HEK293 (cell line): Measurements from ENCODE around the gene POTEH.
"Not testable (repeated sequence)": the region's sequence is repeated elsewhere in the genome, so short reads cannot be mapped to it uniquely, and the experiment has no call there.

ENCODE experiments used
- CTCF ChIP-seq: fragments of 450-650 bp; formaldehyde crosslinking; IDR thresholded peaks from 2 replicates; pipeline ENCODE4 v1.5.1; 2016; ENCODE audit warnings: missing biosample characterization, missing genetic modification characterization
- MZF1 ChIP-seq: fragments of 450-650 bp; formaldehyde crosslinking; IDR thresholded peaks from 2 replicates; pipeline ENCODE4 v1.5.1; 2017; ENCODE audit warnings: missing biosample characterization, missing genetic modification characterization, borderline replicate concordance
- PATZ1 ChIP-seq: fragments of 450-650 bp; formaldehyde crosslinking; IDR thresholded peaks from 2 replicates; pipeline ENCODE4 v1.5.1; 2016; ENCODE audit warnings: missing biosample characterization, missing genetic modification characterization
- REST ChIP-seq: fragments of 450-650 bp; formaldehyde crosslinking; IDR thresholded peaks from 2 replicates; pipeline ENCODE4 v1.5.1; 2016; ENCODE audit warnings: missing biosample characterization, missing genetic modification characterization
- TCF7L2 ChIP-seq: IDR thresholded peaks from 2 replicates; pipeline ENCODE4 v1.6.1; 2011; ENCODE audit warnings: low read depth, mild to moderate bottlenecking, inconsistent platforms, low read length, moderate library complexity, borderline replicate concordance
- ZNF621 ChIP-seq: fragments of 450-650 bp; formaldehyde crosslinking; IDR thresholded peaks from 2 replicates; pipeline ENCODE4 v1.5.1; 2017; ENCODE audit warnings: missing biosample characterization, missing genetic modification characterization

GRCh38 chr22:15738909-15739391 lies 49.1 kb downstream of the POTEH start:
- not testable (repeated sequence) for TF ChIP-seq CTCF (tag by site-specific recombination); ZNF621 (tag by site-specific recombination); REST; TCF7L2; MZF1; PATZ1
